ENCODE data around the gene ZMPSTE24. TPM values are rescaled to one million over a fixed set of nuclear protein-coding genes. Genes with fewer than 3 reads are reported as not detected.
"Not testable (repeated sequence)": the region's sequence is repeated elsewhere in the genome, so short reads cannot be mapped to it uniquely, and the experiment has no call there.

The ZMPSTE24 gene
- total RNA-seq, 2 donors from 2014 or later: 48.3 to 87.9 TPM

DNA sequence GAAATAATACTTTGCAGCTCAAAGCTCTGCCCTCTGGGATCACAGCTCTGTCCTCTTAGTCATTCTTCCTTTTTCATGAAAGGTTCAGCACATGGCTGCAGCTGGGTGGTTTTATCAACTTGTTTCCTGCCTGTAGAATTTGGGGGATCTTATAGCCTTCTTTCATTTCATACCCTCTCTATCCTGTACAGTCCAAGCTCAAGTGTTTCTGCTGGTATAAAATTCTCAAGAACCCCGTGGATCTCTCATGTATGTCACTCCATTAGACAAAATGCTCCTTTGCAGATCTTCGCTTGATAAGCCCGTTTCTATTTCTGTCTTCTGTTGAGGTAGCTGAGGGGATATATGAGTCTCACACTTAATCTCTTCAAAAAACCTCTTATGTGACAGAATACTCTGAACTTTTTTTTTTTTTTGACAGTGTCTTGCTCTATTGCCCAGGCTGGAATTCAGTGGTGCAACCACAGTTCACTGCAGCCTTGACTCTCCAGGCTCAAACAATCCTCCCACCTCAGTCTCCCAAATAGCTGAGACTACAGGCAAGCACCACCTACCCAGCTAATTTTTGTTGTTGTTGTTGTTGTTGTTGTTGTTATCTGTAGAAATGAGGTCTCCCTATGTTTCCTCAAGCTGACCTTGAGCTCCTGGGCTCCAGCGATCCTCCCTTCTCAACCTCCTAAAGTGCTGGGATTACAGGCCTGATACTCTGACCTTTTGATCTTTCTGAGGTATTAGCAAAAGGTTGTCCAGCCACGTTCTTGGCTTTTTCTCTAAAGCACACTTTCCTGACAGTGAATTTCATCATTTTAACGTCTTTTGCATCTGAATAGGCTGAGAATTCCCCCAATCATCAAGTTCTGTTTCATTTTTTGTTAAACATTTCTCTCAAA is 83.7 kb downstream of the ZMPSTE24 start:
- Histone ChIP-seq H3K4me3 (no peak overlapping the region), H3K36me3 (no peaks in the 10 kb centered on the region), H3K9me3 (no peaks in the 10 kb centered on the region), H3K4me1 (ENCODE audit: control insufficient read depth in 1 of 2, low read depth in 2 of 2) (peaks cover 0 to 5% of the 10 kb centered on the region in 2 donors), H3K27me3 (replicated peaks; ENCODE audit: insufficient read depth) (no peaks in the 10 kb centered on the region), H3K27ac (no peak overlapping the region)
- TF ChIP-seq, protein P1, sequence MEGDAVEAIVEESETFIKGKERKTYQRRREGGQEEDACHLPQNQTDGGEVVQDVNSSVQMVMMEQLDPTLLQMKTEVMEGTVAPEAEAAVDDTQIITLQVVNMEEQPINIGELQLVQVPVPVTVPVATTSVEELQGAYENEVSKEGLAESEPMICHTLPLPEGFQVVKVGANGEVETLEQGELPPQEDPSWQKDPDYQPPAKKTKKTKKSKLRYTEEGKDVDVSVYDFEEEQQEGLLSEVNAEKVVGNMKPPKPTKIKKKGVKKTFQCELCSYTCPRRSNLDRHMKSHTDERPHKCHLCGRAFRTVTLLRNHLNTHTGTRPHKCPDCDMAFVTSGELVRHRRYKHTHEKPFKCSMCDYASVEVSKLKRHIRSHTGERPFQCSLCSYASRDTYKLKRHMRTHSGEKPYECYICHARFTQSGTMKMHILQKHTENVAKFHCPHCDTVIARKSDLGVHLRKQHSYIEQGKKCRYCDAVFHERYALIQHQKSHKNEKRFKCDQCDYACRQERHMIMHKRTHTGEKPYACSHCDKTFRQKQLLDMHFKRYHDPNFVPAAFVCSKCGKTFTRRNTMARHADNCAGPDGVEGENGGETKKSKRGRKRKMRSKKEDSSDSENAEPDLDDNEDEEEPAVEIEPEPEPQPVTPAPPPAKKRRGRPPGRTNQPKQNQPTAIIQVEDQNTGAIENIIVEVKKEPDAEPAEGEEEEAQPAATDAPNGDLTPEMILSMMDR (IDR thresholded peaks at IDR 0.05): no peak
- DNase-seq (ENCODE audit: low spot score) (no peak), ATAC-seq (ENCODE audit: insufficient number of reproducible peaks, low FRiP score, low read depth) (no peak)

DNA sequence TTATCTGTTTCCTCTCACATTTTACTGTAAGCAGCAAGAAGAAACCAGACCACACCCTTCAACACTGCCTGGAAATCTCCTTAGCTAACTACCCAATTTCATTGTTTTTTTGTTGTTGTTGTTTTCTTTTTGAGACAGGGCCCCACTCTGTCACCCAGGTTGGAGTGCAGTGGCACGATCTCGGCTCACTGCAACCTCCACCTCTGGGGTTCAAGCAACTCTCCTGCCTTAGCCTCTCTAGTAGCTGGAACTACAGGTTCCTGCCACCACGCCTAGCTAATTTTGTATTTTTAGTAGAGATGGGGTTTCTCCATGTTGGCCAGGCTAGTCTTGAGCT is 84.3 kb downstream of the ZMPSTE24 start:
- not testable (repeated sequence) for H3K27ac ChIP-seq; H3K4me3 ChIP-seq; ATAC-seq (ENCODE audit: insufficient number of reproducible peaks, low FRiP score, low read depth); DNase-seq (ENCODE audit: low spot score); H3K4me1 ChIP-seq (ENCODE audit: control insufficient read depth in 1 of 2, low read depth in 2 of 2); H3K36me3 ChIP-seq; H3K9me3 ChIP-seq; H3K27me3 ChIP-seq (replicated peaks; ENCODE audit: insufficient read depth)

Other genes with a start within 250 kb of the ZMPSTE24 start
- 100 to 1,000 TPM; 315 to 409 TPM for gene CAP1, start 217.5 kb upstream of the ZMPSTE24 start, total RNA-seq
- 10 to 100 TPM; 68.5 to 89.8 TPM for gene PPT1, start 161.0 kb upstream of the ZMPSTE24 start, total RNA-seq
- 10 to 100 TPM; 15.7 to 22.5 TPM for gene RLF, start 96.8 kb upstream of the ZMPSTE24 start, total RNA-seq
- not detected for gene TMCO2, start 10.3 kb upstream of the ZMPSTE24 start, total RNA-seq
- 10 to 100 TPM; 16.7 to 36.4 TPM for gene COL9A2, start 59.0 kb downstream of the ZMPSTE24 start, total RNA-seq
- gene SMAP2, start 115.5 kb downstream of the ZMPSTE24 start, total RNA-seq: 10 to 100 TPM; 42.3 to 75.3 TPM
- under 1 TPM; 0.71 to 0.95 TPM for gene ZFP69B, start 192.2 kb downstream of the ZMPSTE24 start, total RNA-seq
- gene ZFP69, start 219.1 kb downstream of the ZMPSTE24 start, total RNA-seq: 1 to 10 TPM; 3.2 to 5.1 TPM

Measured in thoracic aorta (tissue), 2 donors.